ENCODE results near the gene PDCD11.

DNA sequence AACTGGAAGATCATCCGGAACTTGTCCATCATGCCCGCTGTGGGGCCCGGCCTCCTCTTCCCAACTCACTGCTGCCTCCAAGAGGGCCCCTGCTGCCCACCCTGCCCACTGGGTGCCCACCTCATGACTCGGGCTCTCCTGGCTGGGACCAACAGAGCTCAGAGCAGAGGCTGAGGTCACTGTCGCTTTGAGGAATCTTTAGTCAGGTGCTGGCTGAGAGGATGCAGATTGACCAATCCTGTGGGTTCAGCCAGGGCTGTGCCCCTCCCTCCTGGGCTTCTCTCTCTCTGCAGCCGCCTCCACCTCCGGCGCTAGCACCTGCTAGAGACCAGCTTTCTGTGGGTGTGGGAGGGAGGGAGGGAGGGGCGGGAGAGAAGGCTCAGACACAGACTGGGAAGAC, 62.3 kb downstream of the PDCD11 start, which contains the start of gene CALHM1:
- TF ChIP-seq, protein P1, sequence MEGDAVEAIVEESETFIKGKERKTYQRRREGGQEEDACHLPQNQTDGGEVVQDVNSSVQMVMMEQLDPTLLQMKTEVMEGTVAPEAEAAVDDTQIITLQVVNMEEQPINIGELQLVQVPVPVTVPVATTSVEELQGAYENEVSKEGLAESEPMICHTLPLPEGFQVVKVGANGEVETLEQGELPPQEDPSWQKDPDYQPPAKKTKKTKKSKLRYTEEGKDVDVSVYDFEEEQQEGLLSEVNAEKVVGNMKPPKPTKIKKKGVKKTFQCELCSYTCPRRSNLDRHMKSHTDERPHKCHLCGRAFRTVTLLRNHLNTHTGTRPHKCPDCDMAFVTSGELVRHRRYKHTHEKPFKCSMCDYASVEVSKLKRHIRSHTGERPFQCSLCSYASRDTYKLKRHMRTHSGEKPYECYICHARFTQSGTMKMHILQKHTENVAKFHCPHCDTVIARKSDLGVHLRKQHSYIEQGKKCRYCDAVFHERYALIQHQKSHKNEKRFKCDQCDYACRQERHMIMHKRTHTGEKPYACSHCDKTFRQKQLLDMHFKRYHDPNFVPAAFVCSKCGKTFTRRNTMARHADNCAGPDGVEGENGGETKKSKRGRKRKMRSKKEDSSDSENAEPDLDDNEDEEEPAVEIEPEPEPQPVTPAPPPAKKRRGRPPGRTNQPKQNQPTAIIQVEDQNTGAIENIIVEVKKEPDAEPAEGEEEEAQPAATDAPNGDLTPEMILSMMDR (IDR thresholded peaks at IDR 0.05) = no peak
- no peak for TF ChIP-seq POLR2A (IDR thresholded peaks at IDR 0.05)

Measured in uterus (tissue), 2 donors.